D341Med (cell line): ENCODE measurements around the gene COL4A3.
A peak's percentile ranks its signal among the peaks of the same experiment; 100 is the strongest.
"Not testable (repeated sequence)": the region's sequence is repeated elsewhere in the genome, so short reads cannot be mapped to it uniquely, and the experiment has no call there.

Source experiments
- DNase-seq: peaks from one replicate; pipeline ENCODE4 v3.0.0; 2012; ENCODE audit warnings: low spot score

Gene COL4A3

GRCh38 chr2:227160164-227160563, 4.3 kb upstream of the COL4A3 start:
- DNase-seq, result no peak

GRCh38 chr2:227161947-227162346, 2.5 kb upstream of the COL4A3 start:
- DNase-seq, result no peak

DNA sequence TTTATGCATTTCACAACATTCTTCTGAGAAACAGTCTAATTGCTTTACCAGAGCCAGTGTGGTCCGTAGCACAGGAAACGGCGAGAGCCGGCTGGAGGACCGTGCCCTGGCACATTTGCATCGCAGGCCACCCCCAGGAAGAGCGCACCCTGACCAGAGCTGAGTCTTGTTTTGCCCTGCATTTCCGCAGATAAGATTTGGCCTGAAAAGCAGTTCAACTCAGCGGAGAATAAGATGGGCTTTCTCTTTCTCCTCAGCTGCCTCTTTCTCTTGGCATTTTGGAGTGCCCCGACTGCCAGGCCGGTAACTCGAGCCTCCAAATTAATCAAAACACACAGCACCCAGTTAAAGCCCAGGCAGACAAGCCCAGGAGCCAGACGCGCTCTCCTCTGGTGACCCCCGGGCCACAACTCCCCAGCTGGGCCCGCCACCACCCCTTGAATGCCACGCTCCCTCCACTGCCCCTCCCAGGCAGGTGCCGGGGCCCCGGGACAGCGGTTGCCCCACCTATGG, 883 bp upstream of the COL4A3 start:
- peak; percentile 14 for DNase-seq

DNA sequence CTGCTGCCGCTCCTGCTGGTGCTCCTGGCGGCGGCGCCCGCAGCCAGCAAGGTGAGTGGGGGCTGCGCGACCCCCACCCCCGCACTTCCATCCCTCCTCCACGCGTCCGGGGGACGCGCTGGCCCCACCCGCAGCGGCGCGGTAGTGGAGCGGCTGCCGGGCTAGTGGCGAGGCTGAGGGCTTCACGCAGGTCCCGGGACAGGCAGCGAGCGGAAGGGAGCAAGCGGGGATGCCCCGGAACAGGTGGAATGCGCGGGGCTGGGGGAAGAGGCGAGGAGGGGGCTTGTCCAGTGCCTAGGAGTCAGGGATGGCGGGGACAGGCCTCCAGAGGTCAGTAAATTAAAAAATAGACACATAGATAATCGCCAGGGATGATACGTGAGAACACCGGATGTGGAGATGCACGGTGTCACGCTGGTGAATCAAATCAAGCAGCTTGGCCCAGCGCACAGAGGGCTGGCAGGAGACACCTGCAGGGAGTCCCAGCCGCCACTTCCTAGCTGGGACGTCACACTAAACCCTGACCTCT, 403 bp downstream of the COL4A3 start:
- peak; percentile 44 for DNase-seq

- DNase-seq, result not testable (repeated sequence)
Observed at GRCh38 chr2:227171779-227172178, 7.4 kb downstream of the COL4A3 start.

DNA sequence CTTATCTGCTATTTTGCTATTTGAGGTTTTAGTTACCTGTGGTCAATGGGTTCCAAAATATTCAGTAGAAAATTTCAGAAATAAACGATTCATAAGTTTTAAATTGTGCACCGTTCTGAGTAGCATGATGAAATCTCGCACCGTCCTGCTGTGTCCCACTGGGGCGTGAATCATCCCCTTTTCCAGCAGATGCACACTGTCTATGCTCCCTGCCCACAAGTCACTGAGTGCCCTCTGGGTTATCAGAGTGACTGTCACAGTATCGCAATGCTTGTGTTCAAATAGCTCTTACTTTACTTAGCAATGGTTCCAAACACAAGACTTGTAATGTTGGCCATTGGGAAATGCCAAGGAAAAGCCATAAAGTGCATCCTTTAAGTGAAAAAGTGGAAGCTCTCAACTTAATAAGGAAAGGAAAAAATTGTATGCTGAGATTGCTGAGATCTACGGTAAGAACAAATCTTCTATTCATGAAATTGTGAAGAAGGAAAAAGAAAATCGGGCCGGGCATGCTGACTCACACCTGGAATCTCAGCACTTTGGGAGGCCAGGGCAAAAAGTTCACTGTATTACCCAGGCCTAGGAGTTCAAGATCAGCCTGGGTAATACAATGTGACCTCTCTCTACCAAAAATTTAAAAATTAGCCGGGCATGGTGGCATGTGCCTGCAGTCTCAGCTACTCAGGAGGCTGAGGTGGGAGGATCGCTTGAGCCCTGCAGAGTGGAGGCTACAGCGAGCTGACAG, 13.3 kb downstream of the COL4A3 start:
- DNase-seq, result no peak

DNA sequence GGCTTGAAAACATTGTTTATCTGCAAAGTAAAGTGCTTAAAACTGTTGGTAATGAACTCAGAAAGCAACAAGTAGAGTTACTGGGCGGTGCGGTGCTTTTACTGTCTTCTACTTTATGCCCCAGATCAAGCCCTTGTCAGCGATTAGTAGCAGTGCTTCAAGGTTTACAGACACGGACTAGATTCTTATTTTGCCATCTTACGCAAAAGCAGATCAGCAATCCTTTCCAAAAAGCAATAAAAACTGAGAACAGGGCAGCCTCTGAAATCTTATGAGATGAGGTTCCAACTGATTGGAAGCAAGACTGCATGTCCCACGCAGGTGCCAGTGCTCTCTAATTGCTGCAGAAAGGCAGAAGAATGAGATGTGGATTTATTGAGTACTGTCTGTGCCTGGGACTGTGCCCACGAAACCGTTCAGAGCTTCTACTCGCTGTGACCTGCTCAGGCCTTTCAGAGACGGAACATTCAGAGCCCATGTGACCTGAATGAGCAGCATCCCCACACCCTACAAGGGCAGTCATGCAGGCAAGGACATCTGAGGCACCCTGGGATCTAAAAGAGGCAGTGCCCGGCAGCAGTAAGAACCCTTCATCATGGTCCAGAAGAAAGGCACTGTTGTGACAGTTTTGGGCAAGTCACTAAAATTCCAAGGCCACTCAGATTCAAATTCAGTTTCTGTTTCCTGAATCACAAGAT, 15.7 kb downstream of the COL4A3 start:
- DNase-seq, result no peak

DNA sequence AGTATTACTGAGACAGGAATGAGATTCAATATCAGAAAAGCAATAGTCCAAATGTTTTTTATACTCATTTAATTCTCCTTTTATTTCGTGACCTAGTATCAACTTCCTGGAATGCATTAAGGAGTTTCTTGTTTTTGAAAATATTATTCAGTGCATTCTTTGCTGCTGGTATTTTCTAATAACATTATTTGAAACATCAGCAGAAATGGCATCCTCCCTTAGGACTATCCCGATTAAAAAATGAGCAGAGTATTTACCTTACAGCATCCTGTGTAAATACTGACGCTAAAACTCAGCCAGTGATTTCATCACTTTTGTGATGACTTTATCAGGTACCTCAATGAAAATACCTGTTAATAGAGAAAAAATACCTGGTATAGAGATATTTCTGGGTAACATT, 16.3 kb downstream of the COL4A3 start:
- DNase-seq, result no peak

GRCh38 chr2:227182765-227183164, 18.3 kb downstream of the COL4A3 start:
- no peak for DNase-seq

DNA sequence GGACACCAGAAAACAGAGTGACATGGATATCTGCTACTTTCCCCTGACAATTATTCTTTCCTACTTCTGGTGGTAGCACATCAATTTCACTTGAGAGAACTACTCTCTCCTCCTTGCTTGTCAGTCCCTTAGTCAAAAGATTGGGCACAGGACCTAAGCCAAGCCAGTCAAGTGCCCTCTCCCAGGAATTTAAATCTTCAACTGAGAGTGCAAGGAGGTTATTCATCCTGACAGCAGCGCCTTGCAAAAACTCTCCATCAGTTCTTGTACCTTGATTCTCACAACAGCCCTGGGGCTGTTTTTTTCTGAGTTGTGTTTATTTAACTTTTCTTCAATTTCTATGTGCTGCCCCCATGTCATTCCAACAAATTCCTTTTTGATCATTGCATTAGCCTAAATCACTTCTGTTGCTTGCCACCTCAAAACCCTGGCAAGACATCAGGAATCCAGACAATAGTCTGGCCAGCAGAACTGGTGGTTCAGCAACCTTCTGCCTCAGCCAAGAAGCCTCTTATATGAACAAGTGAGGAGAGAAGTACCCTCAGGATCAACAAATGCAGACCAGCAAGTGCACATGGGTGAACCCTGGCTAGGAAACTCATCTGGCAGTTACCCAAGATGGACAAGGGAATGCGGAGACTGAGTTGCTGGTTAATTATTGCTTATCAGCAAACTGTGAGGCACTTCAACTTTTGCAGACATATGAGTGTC, 19.4 kb downstream of the COL4A3 start:
- DNase-seq, result no peak

GRCh38 chr2:227185615-227186232, 21.3 kb downstream of the COL4A3 start:
- no peak for DNase-seq

DNA sequence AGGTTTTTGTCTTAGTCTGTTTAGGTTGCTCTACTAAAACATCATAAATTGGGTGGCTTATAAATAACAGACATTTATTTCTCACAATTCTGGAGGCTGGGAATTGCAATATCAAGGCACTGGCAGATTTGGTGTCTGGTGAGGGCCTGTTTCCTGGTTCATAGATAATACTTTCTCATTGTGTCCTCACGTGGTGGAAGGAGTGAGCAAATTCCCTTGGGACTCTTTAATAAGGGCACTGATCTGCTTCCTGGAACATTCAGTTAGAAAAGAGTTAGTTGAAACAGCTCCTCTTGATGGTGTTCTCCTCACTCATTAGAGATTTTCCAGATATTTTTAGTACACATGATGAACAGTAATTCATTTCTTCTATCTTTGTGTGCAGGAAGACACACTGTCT, 22.3 kb downstream of the COL4A3 start:
- no peak for DNase-seq

- no peak for DNase-seq
Observed at GRCh38 chr2:227188292-227188691, 23.9 kb downstream of the COL4A3 start.

DNA sequence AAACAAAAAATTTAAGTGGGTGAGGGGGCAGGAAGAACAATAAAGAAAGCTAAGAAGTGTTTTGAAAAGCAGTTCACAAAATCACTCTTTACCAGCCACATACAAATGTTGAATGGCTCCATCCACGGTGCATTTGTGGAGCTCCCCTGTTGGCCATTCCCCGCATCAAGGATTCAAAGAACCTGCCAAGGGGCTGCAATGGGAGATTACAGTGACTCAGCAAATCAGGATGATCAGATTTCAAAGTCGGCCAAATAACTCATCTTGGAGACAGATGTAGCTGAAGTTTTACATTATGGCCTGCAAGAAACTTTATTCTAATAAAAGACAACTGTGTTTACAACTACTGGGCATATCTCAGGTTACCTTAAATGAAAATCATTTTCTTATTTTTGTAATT, 26.9 kb downstream of the COL4A3 start:
- peak; percentile 38 for DNase-seq

GRCh38 chr2:227192491-227192890, 28.1 kb downstream of the COL4A3 start:
- DNase-seq, result no peak

- DNase-seq, result no peak
Observed at GRCh38 chr2:227194219-227194618, 29.8 kb downstream of the COL4A3 start.

GRCh38 chr2:227198866-227199265, 34.4 kb downstream of the COL4A3 start:
- DNase-seq, result no peak

GRCh38 chr2:227201771-227202170, 37.3 kb downstream of the COL4A3 start:
- no peak for DNase-seq

GRCh38 chr2:227204452-227204851, 40.0 kb downstream of the COL4A3 start:
- no peak for DNase-seq

GRCh38 chr2:227205701-227206100, 41.3 kb downstream of the COL4A3 start:
- no peak for DNase-seq

GRCh38 chr2:227206406-227206805, 42.0 kb downstream of the COL4A3 start:
- no peak for DNase-seq

DNA sequence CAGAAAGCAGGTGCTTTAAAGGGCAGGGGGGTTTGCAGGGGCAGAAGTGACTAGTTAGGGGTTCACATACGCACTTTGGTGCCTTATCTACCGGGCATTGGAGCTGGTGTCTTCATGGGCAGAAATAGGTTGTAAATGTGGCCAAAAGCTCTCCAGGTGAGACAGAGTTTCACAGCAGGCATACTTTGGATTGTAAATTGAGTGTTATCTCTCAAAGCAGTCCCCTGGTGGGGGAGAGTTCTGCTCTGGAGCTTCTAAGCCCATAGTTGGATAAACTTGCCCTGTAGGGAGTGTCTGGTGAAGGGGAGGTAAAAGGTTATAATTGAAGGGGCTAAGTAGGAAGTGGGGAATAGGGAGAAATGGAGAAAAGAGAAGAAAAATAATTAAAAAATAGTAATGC, 43.1 kb downstream of the COL4A3 start:
- DNase-seq, result no peak
